ENCODE measurements around the gene GLS.

The GLS gene

GRCh38 chr2:190887089-190887488 is 6.5 kb downstream of the GLS start:
- 86% methylated on average over 1 of the region's 2 CpGs for WGBS
- H3K36me3 ChIP-seq (ENCODE audit: insufficient read depth, low read length), result peaks cover 8% of the 10 kb centered on the region
- H3K27me3 ChIP-seq (ENCODE audit: insufficient read depth, low read length), result no peaks in the 10 kb centered on the region
- H3K4me1 ChIP-seq (ENCODE audit: insufficient read depth, low read length), result peaks cover 55% of the 10 kb centered on the region
- no peak overlapping the region for H3K9ac ChIP-seq (ENCODE audit: low read depth, low read length)
- H3K9me3 ChIP-seq (ENCODE audit: insufficient read depth, low read depth, low read length), result no peaks in the 10 kb centered on the region
- H3K4me3 ChIP-seq (ENCODE audit: low read length), result no peak overlapping the region
- H3K27ac ChIP-seq (ENCODE audit: low read depth, low read length), result no peak overlapping the region

- H3K4me3 ChIP-seq (ENCODE audit: low read length), result no peak overlapping the region
Measured at GRCh38 chr2:190888449-190888848, 7.8 kb downstream of the GLS start.

GRCh38 chr2:190889175-190889943 is 8.7 kb downstream of the GLS start:
- no peak overlapping the region for H3K9ac ChIP-seq (ENCODE audit: low read depth, low read length)
- no peak overlapping the region for H3K27ac ChIP-seq (ENCODE audit: low read depth, low read length)
- peaks cover 9% of the 10 kb centered on the region for H3K36me3 ChIP-seq (ENCODE audit: insufficient read depth, low read length)
- 90% methylated on average over 2 of the region's 3 CpGs for WGBS
- peaks cover 34% of the 10 kb centered on the region for H3K4me1 ChIP-seq (ENCODE audit: insufficient read depth, low read length)
- no peaks in the 10 kb centered on the region for H3K9me3 ChIP-seq (ENCODE audit: insufficient read depth, low read depth, low read length)
- H3K27me3 ChIP-seq (ENCODE audit: insufficient read depth, low read length), result no peaks in the 10 kb centered on the region
- no peak overlapping the region for H3K4me3 ChIP-seq (ENCODE audit: low read length)

More at GRCh38 chr2:190888449-190888848, 7.8 kb downstream of the GLS start:
- Histone ChIP-seq H3K4me1 (ENCODE audit: insufficient read depth, low read length) (peaks cover 42% of the 10 kb centered on the region), H3K9ac (ENCODE audit: low read depth, low read length) (no peak overlapping the region), H3K27me3 (ENCODE audit: insufficient read depth, low read length) (no peaks in the 10 kb centered on the region), H3K9me3 (ENCODE audit: insufficient read depth, low read depth, low read length) (no peaks in the 10 kb centered on the region), H3K27ac (ENCODE audit: low read depth, low read length) (no peak overlapping the region), H3K36me3 (ENCODE audit: insufficient read depth, low read length) (peaks cover 8% of the 10 kb centered on the region)
- no CpG with 5 or more reads among the region's 1 CpG for WGBS

DNA sequence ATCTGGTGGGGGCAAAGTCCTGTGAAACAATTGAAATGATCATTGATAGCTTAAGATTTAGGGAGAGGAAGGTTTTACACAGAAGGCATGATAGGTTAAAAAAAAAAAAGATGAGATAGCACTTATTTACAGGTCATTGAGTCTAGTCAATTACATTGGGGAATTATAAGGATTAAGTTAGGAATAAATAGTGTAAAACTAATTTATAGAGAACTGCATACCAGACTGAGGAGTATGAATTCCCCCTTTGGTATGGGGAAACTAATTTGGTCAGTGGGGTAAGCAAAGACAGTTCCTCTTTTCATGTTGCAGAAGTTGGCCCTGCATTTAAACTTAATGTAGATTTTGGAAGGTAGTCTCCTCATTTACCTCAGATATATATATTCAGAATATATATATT is 10.8 kb downstream of the GLS start:
- no peaks in the 10 kb centered on the region for H3K27me3 ChIP-seq (ENCODE audit: insufficient read depth, low read length)
- no peak overlapping the region for H3K4me3 ChIP-seq (ENCODE audit: low read length)
- no peak overlapping the region for H3K27ac ChIP-seq (ENCODE audit: low read depth, low read length)
- H3K9ac ChIP-seq (ENCODE audit: low read depth, low read length), result no peak overlapping the region
- peaks cover 28% of the 10 kb centered on the region for H3K36me3 ChIP-seq (ENCODE audit: insufficient read depth, low read length)
- peaks cover 34% of the 10 kb centered on the region for H3K4me1 ChIP-seq (ENCODE audit: insufficient read depth, low read length)
- no peaks in the 10 kb centered on the region for H3K9me3 ChIP-seq (ENCODE audit: insufficient read depth, low read depth, low read length)

DNA sequence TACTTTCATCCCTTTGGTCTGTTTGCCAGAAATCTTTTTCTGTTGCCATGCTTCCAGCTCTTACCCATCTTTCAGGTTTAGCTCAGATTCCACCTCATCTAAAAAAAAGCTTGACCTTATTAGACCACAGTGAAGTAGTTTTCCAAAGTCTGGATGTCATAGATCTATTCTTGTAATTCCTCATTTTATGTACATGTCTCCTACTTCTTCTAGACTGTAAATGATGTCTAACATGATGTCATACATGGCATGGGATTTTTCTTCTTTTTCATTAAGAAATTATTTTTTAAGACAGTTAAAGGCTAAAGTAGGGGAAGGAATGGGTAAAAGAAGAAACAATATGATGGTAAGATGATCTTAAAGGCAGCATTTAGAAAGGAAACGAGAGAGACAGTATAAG is 11.3 kb downstream of the GLS start:
- Histone ChIP-seq H3K27me3 (ENCODE audit: insufficient read depth, low read length) (no peaks in the 10 kb centered on the region), H3K27ac (ENCODE audit: low read depth, low read length) (no peak overlapping the region), H3K4me3 (ENCODE audit: low read length) (no peak overlapping the region), H3K9me3 (ENCODE audit: insufficient read depth, low read depth, low read length) (no peaks in the 10 kb centered on the region), H3K4me1 (ENCODE audit: insufficient read depth, low read length) (peaks cover 33% of the 10 kb centered on the region), H3K36me3 (ENCODE audit: insufficient read depth, low read length) (peaks cover 33% of the 10 kb centered on the region), H3K9ac (ENCODE audit: low read depth, low read length) (no peak overlapping the region)
- 85% methylated on average over 1 of the region's 1 CpG for WGBS

GRCh38 chr2:190893157-190893556 is 12.5 kb downstream of the GLS start:
- H3K27me3 ChIP-seq (ENCODE audit: insufficient read depth, low read length), result no peaks in the 10 kb centered on the region
- peaks cover 46% of the 10 kb centered on the region for H3K36me3 ChIP-seq (ENCODE audit: insufficient read depth, low read length)
- peaks cover 21% of the 10 kb centered on the region for H3K4me1 ChIP-seq (ENCODE audit: insufficient read depth, low read length)
- H3K27ac ChIP-seq (ENCODE audit: low read depth, low read length), result no peak overlapping the region
- no peak overlapping the region for H3K4me3 ChIP-seq (ENCODE audit: low read length)
- H3K9me3 ChIP-seq (ENCODE audit: insufficient read depth, low read depth, low read length), result no peaks in the 10 kb centered on the region
- H3K9ac ChIP-seq (ENCODE audit: low read depth, low read length), result no peak overlapping the region

- Histone ChIP-seq H3K9ac (ENCODE audit: low read depth, low read length) (no peak overlapping the region), H3K9me3 (ENCODE audit: insufficient read depth, low read depth, low read length) (no peaks in the 10 kb centered on the region), H3K36me3 (ENCODE audit: insufficient read depth, low read length) (peaks cover 68% of the 10 kb centered on the region), H3K27ac (ENCODE audit: low read depth, low read length) (no peak overlapping the region), H3K4me1 (ENCODE audit: insufficient read depth, low read length) (peaks cover 13% of the 10 kb centered on the region; the same call in 1 of the 2 replicates), H3K27me3 (ENCODE audit: insufficient read depth, low read length) (no peaks in the 10 kb centered on the region), H3K4me3 (ENCODE audit: low read length) (no peak overlapping the region)
- 83% methylated on average over 4 of the region's 4 CpGs for WGBS
Measured at GRCh38 chr2:190896477-190896876, 15.9 kb downstream of the GLS start.

DNA sequence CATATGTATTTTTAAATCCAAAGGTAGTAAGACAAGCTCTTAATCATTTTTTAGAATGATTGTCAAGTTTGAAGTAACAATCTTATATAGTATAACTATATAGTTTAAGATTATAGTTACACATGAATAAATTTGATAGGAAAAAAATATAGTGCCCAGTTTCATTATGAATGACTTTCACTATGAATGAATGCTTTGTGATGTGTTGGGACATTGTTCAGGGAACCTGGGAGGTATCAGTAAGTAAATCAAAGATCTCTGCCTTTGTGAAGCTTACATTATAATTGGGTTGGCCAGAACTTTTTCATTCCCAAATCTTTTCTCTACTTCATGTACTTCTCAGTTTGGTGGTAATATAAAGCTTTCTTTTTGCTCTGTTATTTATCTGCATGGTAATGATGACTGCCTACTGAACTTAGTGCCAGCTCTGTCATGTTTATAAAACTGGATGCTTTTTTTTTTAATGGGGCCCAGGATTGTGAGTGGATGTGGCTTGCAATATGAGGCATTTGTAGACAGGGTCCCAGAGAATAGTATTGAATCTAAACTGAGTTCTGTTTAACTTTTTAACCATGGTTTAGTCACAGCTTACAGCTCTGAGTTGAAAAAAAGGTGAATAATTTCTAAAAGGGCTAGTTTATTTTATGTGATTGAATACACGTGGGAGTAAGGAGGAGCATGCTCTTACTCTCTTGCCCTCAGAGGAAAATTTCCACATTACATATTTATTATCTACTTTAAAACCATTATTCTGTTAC is 23.3 kb downstream of the GLS start:
- H3K4me3 ChIP-seq (ENCODE audit: low read length), result no peak overlapping the region
- peaks cover 20% of the 10 kb centered on the region for H3K4me1 ChIP-seq (ENCODE audit: insufficient read depth, low read length)
- no peaks in the 10 kb centered on the region for H3K27me3 ChIP-seq (ENCODE audit: insufficient read depth, low read length)
- no peak overlapping the region for H3K27ac ChIP-seq (ENCODE audit: low read depth, low read length)
- no peak overlapping the region for H3K9ac ChIP-seq (ENCODE audit: low read depth, low read length)
- peaks cover 91% of the 10 kb centered on the region for H3K36me3 ChIP-seq (ENCODE audit: insufficient read depth, low read length)
- WGBS, result 80% methylated on average over 1 of the region's 1 CpG
- no peaks in the 10 kb centered on the region for H3K9me3 ChIP-seq (ENCODE audit: insufficient read depth, low read depth, low read length)

DNA sequence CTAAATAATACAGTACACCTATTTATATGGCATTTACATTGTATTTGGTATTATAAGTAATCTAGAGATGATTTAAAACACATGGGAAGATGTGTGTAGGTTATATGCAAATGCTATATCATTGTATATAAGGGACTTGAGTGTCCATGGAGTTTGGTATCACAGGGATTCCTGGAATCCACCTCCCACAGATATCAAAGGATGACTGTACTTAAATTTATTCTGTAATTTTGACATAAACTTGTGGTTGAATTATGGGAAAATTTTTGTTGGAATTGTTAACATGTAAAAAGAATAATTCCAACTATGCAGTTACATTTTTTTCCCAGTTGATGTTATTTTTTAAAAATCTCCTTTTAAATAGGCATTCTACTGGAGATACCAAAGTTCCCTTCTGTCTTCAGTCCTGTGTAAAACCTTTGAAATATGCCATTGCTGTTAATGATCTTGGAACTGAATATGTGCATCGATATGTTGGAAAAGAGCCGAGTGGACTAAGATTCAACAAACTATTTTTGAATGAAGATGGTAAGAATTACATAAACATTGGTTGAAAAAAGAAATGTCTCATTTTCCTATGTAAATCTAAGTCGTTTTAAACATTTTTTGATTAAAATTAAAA is 24.1 kb downstream of the GLS start:
- Histone ChIP-seq H3K27ac (ENCODE audit: low read depth, low read length) (no peak overlapping the region), H3K9me3 (ENCODE audit: insufficient read depth, low read depth, low read length) (no peaks in the 10 kb centered on the region), H3K9ac (ENCODE audit: low read depth, low read length) (no peak overlapping the region), H3K4me3 (ENCODE audit: low read length) (no peak overlapping the region), H3K36me3 (ENCODE audit: insufficient read depth, low read length) (peaks cover 90% of the 10 kb centered on the region), H3K27me3 (ENCODE audit: insufficient read depth, low read length) (no peaks in the 10 kb centered on the region), H3K4me1 (ENCODE audit: insufficient read depth, low read length) (peaks cover 20% of the 10 kb centered on the region)
- 100% methylated on average over 2 of the region's 3 CpGs for WGBS

GRCh38 chr2:190908532-190908931 is 27.9 kb downstream of the GLS start:
- Histone ChIP-seq H3K27ac (ENCODE audit: low read depth, low read length) (no peak overlapping the region), H3K9me3 (ENCODE audit: insufficient read depth, low read depth, low read length) (no peaks in the 10 kb centered on the region), H3K9ac (ENCODE audit: low read depth, low read length) (no peak overlapping the region), H3K36me3 (ENCODE audit: insufficient read depth, low read length) (peaks cover 88% of the 10 kb centered on the region), H3K4me3 (ENCODE audit: low read length) (no peak overlapping the region), H3K27me3 (ENCODE audit: insufficient read depth, low read length) (no peaks in the 10 kb centered on the region), H3K4me1 (ENCODE audit: insufficient read depth, low read length) (no peaks in the 10 kb centered on the region)
- WGBS, result 96% methylated on average over 4 of the region's 5 CpGs

DNA sequence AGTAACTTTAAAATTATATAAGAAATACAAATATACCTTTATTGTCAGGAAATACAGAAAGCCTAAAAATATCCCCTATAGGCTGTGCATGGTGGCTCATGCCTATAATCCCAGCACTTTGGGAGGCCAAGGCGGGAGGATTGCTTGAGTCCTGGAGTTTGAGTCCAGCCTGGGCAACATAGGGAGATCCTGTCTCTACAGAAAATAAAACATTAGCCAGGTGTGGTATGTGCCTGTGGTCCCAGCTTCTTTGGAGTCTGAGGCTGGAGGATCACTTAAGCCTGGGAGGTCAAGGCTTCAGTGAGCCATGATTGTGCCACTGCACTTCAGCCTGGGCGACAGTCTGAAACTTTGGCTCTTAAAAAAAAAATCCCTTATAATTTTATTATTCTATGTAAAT is 29.1 kb downstream of the GLS start:
- 100% methylated on average over 2 of the region's 2 CpGs for WGBS
- Histone ChIP-seq H3K9ac (ENCODE audit: low read depth, low read length) (no peak overlapping the region), H3K27ac (ENCODE audit: low read depth, low read length) (no peak overlapping the region), H3K27me3 (ENCODE audit: insufficient read depth, low read length) (no peaks in the 10 kb centered on the region), H3K4me1 (ENCODE audit: insufficient read depth, low read length) (no peaks in the 10 kb centered on the region), H3K9me3 (ENCODE audit: insufficient read depth, low read depth, low read length) (no peaks in the 10 kb centered on the region), H3K4me3 (ENCODE audit: low read length) (no peak overlapping the region), H3K36me3 (ENCODE audit: insufficient read depth, low read length) (peaks cover 88% of the 10 kb centered on the region)
